SH-SY5Y (cell line): ENCODE data around the gene XYLT1.

Experiments
- GATA2 ChIP-seq: IDR thresholded peaks from 2 replicates; pipeline ENCODE4 v1.6.1; 2011; ENCODE audit warnings: mild to moderate bottlenecking, low read depth, low read length
- GATA3 ChIP-seq: IDR thresholded peaks from 2 replicates; pipeline ENCODE4 v1.6.1; 2011; ENCODE audit warnings: low read depth, mild to moderate bottlenecking, low read length, moderate library complexity

The XYLT1 gene, protein sequence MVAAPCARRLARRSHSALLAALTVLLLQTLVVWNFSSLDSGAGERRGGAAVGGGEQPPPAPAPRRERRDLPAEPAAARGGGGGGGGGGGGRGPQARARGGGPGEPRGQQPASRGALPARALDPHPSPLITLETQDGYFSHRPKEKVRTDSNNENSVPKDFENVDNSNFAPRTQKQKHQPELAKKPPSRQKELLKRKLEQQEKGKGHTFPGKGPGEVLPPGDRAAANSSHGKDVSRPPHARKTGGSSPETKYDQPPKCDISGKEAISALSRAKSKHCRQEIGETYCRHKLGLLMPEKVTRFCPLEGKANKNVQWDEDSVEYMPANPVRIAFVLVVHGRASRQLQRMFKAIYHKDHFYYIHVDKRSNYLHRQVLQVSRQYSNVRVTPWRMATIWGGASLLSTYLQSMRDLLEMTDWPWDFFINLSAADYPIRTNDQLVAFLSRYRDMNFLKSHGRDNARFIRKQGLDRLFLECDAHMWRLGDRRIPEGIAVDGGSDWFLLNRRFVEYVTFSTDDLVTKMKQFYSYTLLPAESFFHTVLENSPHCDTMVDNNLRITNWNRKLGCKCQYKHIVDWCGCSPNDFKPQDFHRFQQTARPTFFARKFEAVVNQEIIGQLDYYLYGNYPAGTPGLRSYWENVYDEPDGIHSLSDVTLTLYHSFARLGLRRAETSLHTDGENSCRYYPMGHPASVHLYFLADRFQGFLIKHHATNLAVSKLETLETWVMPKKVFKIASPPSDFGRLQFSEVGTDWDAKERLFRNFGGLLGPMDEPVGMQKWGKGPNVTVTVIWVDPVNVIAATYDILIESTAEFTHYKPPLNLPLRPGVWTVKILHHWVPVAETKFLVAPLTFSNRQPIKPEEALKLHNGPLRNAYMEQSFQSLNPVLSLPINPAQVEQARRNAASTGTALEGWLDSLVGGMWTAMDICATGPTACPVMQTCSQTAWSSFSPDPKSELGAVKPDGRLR

DNA sequence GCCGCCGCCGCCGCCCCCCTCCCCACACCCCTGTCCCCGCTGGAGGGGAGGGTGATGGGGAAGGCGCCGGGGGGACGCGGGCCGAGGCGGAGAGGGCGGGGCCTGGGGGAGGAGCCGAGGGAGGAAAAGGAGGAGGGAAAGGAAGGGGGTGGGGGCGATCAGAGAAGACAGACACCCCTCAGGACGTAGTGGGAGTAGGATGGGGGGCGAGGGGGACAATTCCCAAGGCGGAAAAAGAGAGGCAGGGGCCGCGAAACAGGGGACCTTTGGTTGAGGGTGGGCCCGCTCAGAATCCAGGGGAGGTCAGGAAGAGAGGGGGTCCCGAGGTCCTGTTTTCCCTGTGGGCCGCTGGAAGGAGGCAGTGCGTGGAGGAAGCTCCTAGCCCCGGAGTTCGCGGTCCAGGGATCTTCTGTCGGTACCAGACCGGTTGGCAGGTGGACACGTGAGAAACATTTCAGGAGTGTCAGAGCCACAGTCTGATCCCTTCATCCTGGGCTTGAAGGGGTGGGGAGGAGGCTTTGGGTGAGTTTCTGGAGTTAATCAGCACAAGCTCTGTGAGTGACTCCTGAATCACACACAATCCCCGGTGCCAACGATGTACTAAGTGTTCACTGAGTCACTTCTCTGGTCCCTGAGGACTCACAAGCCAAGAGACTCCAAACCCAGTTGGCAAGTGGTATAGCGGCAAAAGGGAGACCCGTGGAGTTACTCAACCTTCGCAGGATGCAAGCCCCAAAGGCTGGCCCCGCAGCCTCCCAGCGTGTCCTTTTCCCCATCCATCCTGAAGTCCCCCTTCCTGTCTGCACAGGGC is at the start of gene XYLT1:
Gene XYLT1 (minus strand): TSS at position 53 of the 811 bp plus-strand sequence. CDS start 164 bp downstream, outside the sequence.
- no peak for TF ChIP-seq GATA3
- no peak for TF ChIP-seq GATA2

DNA sequence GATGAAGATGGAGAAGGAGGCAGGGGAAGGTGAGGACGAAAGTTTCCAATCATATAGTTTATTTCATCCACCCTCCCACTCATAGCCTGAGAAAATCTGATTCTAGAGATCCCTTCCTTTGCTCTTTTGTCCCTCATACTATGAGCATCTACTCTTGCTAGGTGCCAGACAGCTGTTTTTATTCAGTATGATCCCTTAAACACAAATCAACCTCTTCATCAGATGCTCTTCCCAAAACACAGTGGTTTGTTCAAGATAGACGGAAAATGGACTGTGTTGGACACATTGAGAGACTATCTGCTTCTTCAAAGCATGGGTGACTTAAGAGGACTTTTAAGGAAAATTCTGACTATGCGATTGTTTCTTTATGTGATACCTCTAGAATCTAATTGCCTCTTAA is 49.4 kb upstream of the XYLT1 start:
- TF ChIP-seq GATA3 (no peak), GATA2 (no peak)

DNA sequence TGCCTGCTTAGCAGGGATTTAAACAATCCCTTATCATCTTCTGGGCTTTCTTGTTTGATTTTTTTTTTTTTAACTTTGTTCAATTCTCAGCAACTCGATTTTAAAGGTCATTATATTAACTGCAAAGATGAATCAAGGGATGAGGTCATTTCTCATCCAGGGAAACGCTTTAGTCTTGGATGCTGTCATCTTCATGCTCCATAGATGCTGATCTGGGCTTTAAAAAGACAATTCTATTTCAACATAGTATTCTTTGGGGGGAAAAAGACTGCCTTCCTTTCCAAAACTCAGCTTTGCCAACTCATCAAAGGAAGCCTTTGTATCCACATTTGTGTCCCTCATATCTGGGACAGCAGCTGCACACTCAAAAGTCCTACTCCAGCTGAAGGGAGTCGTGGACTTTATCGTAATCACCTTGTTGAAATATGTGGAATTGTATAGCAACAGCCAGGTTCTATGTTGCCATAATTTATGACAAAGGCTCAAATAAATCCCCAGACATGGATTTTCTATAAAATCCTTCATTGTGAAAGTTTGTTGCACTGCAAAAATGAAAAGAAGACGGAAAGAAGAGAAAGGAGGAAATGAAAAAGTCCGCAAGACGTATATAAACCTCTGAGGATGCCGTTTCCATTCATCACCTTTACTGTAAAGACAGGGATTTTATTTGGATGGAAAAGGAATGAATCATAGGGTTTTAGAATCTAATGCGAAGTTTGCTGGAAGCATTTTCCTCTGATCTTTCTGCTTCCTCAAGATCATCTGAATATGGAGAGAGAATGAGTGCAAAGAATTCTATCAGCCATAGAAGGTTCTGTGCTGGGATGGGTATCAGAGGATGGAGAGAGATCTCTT is 48.6 kb upstream of the XYLT1 start:
- no peak for TF ChIP-seq GATA3
- no peak for TF ChIP-seq GATA2

DNA sequence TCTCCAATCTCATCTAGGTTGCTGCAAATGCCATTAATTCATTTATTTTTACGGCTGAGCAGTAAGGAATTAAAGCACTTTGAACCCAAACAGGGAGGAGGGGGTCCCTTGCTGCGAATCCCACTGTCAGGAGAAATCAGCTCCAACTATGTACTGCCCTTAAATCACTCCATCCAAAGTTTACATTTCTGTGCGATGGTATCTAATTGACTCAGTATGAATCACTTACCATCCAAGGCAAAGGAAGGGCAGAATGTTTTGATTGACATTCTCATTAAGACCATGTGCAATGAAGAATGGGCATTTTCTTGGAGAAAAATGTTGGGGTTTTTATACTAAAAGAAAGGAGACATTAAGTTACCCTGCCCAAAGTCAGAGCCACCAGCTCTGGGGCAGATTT is 47.7 kb upstream of the XYLT1 start:
- TF ChIP-seq GATA3, result no peak
- TF ChIP-seq GATA2, result no peak

DNA sequence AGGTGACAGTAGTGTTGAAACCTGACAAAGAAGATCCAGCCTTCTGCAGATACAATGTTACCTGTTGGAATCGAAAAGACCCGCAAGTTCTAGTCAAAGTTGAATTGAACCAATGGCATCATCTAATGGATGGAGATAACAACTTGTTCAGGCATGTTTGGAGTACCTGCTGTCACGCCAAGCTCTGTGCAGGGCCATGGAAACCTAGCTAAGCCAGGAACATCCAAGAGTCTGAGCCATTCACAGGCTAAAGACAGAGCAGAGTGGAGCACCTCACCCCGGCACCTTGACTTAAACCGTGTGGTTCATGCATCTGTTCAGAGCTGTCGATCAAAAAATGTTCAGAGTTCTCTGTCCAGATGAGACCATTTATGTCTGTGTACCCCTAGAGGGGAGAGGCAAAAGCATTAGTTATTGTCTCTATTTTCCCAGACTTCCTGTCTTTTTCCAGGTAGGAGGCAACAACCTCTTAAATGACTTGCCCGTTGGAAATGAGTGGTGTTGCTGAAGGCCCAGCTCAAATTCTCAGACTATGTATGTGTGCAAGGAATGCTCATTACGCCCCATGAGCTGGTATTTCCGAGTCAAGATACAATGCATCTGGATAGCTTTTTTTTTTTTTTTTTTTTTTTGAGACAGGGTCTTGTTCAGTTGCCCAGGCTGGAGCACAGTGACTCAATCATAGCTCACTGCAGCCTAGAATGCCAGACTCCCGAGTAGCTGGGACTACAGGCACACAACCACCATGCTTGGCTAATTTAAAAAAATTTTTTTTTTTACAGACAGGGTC is 44.9 kb upstream of the XYLT1 start:
- TF ChIP-seq GATA2 (no peak), GATA3 (no peak)

DNA sequence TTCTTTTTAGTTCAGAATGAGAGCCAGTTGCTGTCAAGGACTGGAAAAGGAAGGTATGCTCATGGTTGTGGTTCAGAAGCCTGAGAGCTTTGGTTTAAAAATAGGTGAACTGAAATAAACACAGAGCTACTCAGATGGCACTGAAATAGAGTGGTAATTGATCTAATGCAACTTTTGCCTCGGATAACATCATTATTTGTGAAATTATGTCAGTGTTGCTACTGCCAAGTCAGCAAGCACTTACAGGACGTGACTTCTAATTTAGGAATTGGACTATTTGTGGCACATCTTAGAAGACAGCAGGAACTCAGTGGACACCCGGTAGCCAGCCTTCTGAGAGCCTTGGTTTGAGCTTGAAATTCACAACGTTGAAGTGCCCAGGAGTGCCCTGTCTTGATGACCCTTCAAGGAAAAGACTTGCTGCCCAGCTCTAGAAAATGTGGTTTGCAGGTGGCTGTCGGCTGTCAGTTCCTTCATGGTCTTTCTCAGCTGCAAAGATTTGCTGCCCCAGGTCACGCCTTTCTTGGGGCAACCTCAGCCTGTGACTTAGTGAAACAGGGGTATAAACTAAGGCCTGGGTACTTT is 42.0 kb upstream of the XYLT1 start:
- TF ChIP-seq GATA3 (no peak), GATA2 (no peak)

DNA sequence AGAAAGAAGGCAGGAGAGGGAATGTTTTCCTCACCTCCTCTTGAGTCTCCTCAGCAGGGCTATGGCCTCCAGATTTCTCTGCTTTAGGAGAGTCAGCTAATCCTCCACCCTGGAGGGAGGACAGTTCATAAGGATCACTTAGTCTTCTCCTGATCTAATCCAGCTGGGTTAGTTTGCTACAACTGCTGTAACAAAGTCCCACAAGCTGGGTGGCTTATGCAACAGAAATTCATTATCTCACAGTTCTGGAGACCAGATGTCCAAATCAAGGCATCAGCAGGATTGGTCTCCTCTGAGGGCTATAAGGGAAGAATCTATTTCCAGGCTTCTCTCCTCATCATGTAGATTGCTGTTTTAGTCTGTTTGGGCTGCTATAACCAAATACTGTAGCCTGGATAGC is 40.6 kb upstream of the XYLT1 start:
- TF ChIP-seq GATA2 (no peak), GATA3 (no peak)

DNA sequence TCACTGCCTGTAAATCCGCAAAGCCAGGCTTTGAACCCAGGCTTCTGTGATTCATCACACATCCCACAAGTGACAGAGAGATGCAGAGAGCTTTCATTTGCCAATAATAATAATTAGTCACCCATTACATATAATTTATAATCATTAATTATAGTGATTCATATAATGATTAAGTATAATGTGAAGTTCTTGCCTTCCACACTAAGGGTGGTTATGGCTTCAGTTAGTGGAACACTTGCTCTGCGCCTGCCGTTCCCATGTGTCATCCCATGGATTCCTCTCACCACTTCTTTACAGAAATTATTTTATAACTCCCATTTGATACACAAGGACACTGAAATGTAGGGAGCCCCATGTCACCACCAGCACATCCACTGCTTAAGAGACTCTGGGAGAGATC is 39.8 kb upstream of the XYLT1 start:
- TF ChIP-seq GATA2 (no peak), GATA3 (no peak)

DNA sequence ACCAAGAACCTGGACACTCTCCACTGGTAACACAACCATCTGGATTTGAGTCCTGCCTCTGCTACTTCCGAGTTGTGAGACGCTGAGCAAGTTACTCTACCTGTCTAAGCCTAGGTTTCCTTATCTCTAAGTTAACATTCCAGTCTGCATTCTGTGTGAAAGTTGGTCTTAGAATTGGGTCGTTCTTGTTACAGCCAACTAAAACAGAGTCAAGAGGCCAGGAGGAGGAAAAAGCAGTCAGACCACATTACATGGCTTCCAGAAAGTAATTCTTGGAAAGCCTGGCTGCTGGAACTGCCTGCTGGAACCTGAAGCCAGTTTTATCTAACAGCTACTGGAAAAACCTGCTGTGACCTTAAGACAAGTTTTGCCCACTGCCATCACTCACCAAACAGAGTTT is 38.4 kb upstream of the XYLT1 start:
- TF ChIP-seq GATA2, result no peak
- TF ChIP-seq GATA3, result no peak

DNA sequence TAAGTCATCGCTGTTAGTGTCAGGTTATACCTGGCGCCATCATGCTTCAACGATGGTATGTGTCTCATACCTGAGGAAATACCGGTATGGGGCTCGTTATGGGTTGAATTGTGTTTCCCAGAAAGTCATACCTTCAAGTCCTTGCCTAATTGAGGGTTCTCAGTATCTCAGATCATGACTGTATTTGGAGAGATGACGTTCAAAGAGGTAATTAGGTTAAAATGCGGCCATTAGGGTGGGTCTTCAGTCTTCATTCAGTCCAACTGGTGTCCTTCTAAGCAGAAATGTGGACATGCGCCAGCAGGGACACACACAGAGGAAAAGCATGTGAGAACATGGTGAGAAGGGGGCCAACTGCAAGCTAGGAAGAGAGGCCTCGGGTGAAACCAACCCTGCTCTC is 37.5 kb upstream of the XYLT1 start:
- TF ChIP-seq GATA2 (no peak), GATA3 (no peak)

DNA sequence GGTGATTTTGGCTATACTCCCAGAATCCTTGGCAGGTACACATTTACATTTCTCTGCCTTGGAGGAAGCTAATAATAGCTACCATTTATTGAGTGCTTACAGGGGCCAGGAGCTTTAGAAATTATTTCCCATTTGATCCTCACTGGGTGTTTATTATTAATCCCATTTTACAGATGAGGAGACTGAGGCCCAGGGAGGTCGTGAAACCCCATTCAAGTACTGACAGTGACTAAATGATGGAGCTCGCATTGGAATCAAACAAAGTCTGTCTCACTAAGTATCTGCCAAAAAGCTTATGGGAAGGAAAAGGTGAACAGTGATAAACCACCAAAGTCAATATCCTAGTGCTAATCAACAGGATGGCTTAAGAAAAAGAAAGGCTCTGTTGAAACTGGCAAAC is 33.3 kb upstream of the XYLT1 start:
- TF ChIP-seq GATA2 (no peak), GATA3 (no peak)

DNA sequence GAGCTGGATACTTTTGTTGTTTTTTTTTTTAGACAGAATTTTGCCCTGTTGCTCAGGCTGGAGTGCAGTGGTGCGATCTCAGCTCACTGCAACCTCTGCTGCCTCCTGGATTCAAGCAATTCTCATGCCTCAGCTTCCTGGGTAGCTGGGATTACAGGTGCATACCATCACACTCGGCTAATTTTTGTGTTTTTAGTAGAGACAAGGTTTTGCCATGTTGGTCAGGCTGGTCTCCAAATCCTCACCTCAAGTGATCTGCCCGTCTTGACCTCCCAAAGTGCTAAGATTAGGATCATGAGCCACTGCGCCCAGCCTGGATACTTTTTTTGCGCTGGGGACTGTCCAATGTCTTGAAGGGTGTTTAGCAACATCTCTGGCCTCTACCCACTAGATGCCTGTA is 32.6 kb upstream of the XYLT1 start:
- TF ChIP-seq GATA2, result no peak
- no peak for TF ChIP-seq GATA3
